Stomach (tissue), 4 donors: Measurements from ENCODE around the gene BABAM2.

Experiments used
- CTCF ChIP-seq, 7 experiments: fragments of 450-650 bp in 4 of 7; fragments of 200-600 bp in 3 of 7; sonication (generic) in 3 of 7; IDR thresholded peaks; one replicate each; pipeline ENCODE4 v1.5.1; 2016 to 2019; ENCODE audit warnings: antibody characterized with exemption in 7 of 7, control low read depth in 2 of 7, mild to moderate bottlenecking in 1 of 7
- POLR2A ChIP-seq, 4 donors: fragments of 450-650 bp; IDR thresholded peaks; one replicate each; pipeline ENCODE4 v1.6.1; 2016; ENCODE audit warnings: antibody characterized with exemption in 4 of 4, control low read depth in 2 of 4, mild to moderate bottlenecking in 1 of 4, moderate library complexity in 1 of 4
- POLR2AphosphoS5 ChIP-seq, 3 donors: sonication (generic); formaldehyde crosslinking; IDR thresholded peaks; one replicate each; pipeline ENCODE4 v1.6.1; 2016; ENCODE audit warnings: antibody characterized with exemption in 3 of 3

GRCh38 chr2:27893006-27893405, 2.5 kb downstream of the BABAM2 start:
- no peak for TF ChIP-seq CTCF (IDR thresholded peaks at IDR 0.05)
- no peak for TF ChIP-seq POLR2A (IDR thresholded peaks at IDR 0.05)
- TF ChIP-seq POLR2AphosphoS5 (IDR thresholded peaks at IDR 0.05): no peak
